Measurements from ENCODE around the gene KIF5A. TPM values are rescaled to one million over a fixed set of nuclear protein-coding genes. Genes with fewer than 3 reads are reported as not detected.
A peak's percentile ranks its signal among the peaks of the same experiment; 100 is the strongest.

Gene KIF5A
- total RNA-seq, 3 donors from 2014 or later (not counting 1 experiment from before 2014, with no cell fraction given), result 0.09 to 0.40 (median 0.16) TPM

DNA sequence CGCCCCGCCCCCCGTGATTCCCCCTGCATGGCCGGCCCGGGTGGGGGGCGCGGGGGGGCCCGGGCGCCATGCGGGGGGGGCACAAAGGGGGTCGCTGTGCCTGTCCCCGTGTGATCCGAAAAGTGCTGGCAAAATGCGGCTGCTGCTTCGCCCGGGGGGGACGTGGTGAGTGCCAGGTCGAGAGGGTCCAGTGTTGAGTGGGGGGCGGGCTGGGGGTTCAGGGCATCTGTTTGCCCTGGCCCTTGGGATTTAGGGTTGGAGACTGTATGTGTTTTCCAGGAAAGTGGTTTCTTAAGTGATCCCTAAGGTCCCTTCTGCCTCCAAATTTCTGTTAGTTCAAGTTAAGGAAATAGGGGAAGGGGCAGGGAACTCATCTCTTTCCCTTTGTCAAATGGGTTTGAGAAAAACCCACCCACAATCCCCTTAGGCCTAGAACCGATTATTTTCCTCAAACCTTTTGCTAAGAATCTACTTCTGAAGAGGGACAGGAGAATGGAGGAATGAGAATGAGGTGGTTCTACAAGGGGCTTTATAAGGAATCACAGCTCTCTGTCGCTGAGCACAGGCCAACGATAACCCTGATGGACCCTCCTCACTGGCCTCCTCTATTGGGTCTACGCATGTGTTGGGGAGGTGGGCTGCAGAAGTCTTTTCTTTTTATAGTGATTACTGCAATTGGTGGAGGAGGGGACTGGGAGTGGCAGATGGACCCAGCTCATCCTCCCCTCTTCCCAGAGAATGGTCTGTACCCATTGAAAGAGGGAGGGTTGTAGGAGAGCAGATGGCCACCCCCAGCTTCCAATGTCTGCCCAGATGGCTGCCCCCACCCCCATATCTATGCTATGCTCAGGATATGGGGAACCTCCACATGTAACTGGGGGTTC is 62.2 kb downstream of the KIF5A start:
- H3K9me3 Mint-ChIP-seq, result no peaks in the 10 kb centered on the region
- peak overlapping the region; percentile 67 for H3K4me3 Mint-ChIP-seq
- H3K36me3 Mint-ChIP-seq, result no peaks in the 10 kb centered on the region
- no peak for ATAC-seq
- no peak for DNase-seq
- H3K4me3 ChIP-seq (ENCODE audit: low read length), result no peak overlapping the region
- peaks cover 6 to 17% of the 10 kb centered on the region in 2 donors for H3K4me1 Mint-ChIP-seq
- H3K27ac ChIP-seq (ENCODE audit: low read length), result no peak overlapping the region
- H3K27ac Mint-ChIP-seq, result no peak overlapping the region
- H3K4me1 ChIP-seq (ENCODE audit: control insufficient read depth, insufficient read depth, low read length), result peaks cover 34% of the 10 kb centered on the region
- H3K27me3 Mint-ChIP-seq (ENCODE audit: low read depth in 2 of 2), result peaks cover 0 to 3% of the 10 kb centered on the region in 2 donors
- 19% methylated on average over 21 of the region's 23 CpGs for WGBS (ENCODE audit: insufficient coverage)
- no peaks in the 10 kb centered on the region for H3K9me3 ChIP-seq (ENCODE audit: control insufficient read depth, insufficient read depth, low read length)
- peaks cover 5% of the 10 kb centered on the region for H3K27me3 ChIP-seq (ENCODE audit: control insufficient read depth, insufficient read depth, low read length)
- peaks cover 4% of the 10 kb centered on the region for H3K36me3 ChIP-seq (ENCODE audit: control insufficient read depth, insufficient read depth, low read length)
- intact Hi-C loops (cut with micrococcal nuclease), result no loop called here
- no peak for TF ChIP-seq CTCF (IDR thresholded peaks at IDR 0.05)

- H3K27ac Mint-ChIP-seq, result no peak overlapping the region
- ATAC-seq, result no peak
These were observed 63.0 kb downstream of the KIF5A start for GRCh38 chr12:57612711-57613426.

GRCh38 chr12:57613427-57614109 is 63.7 kb downstream of the KIF5A start:
- H3K9me3 Mint-ChIP-seq, result no peaks in the 10 kb centered on the region
- peaks cover under 1 to 10% of the 10 kb centered on the region in 2 donors for H3K27me3 Mint-ChIP-seq (ENCODE audit: low read depth in 2 of 2)
- H3K4me1 ChIP-seq (ENCODE audit: control insufficient read depth, insufficient read depth, low read length), result peaks cover 34% of the 10 kb centered on the region
- H3K36me3 ChIP-seq (ENCODE audit: control insufficient read depth, insufficient read depth, low read length), result peaks cover 4% of the 10 kb centered on the region
- no peak for TF ChIP-seq CTCF (IDR thresholded peaks at IDR 0.05)
- no peak for ATAC-seq
- H3K36me3 Mint-ChIP-seq, result no peaks in the 10 kb centered on the region
- no peak overlapping the region for H3K27ac Mint-ChIP-seq
- DNase-seq, result no peak
- intact Hi-C loops (cut with micrococcal nuclease), result no loop called here
- no peaks in the 10 kb centered on the region for H3K9me3 ChIP-seq (ENCODE audit: control insufficient read depth, insufficient read depth, low read length)
- no peak overlapping the region for H3K27ac ChIP-seq (ENCODE audit: low read length)
- no peak overlapping the region for H3K4me3 Mint-ChIP-seq
- 88% methylated on average over 8 of the region's 10 CpGs for WGBS (ENCODE audit: insufficient coverage)
- H3K4me3 ChIP-seq (ENCODE audit: low read length), result no peak overlapping the region
- peaks cover 6 to 12% of the 10 kb centered on the region in 2 donors for H3K4me1 Mint-ChIP-seq
- H3K27me3 ChIP-seq (ENCODE audit: control insufficient read depth, insufficient read depth, low read length), result peaks cover 5% of the 10 kb centered on the region

More at GRCh38 chr12:57612711-57613426, 63.0 kb downstream of the KIF5A start:
- H3K36me3 ChIP-seq (ENCODE audit: control insufficient read depth, insufficient read depth, low read length), result peaks cover 4% of the 10 kb centered on the region
- H3K4me1 ChIP-seq (ENCODE audit: control insufficient read depth, insufficient read depth, low read length), result peaks cover 34% of the 10 kb centered on the region
- no peaks in the 10 kb centered on the region for H3K9me3 ChIP-seq (ENCODE audit: control insufficient read depth, insufficient read depth, low read length)
- no peak overlapping the region for H3K27ac ChIP-seq (ENCODE audit: low read length)
- TF ChIP-seq CTCF (IDR thresholded peaks at IDR 0.05), result no peak
- DNase-seq, result no peak
- intact Hi-C loops (cut with micrococcal nuclease), result no loop called here
- H3K4me1 Mint-ChIP-seq, result peaks cover 6 to 12% of the 10 kb centered on the region in 2 donors
- no peak overlapping the region for H3K4me3 ChIP-seq (ENCODE audit: low read length)
- H3K27me3 ChIP-seq (ENCODE audit: control insufficient read depth, insufficient read depth, low read length), result peaks cover 5% of the 10 kb centered on the region
- WGBS (ENCODE audit: insufficient coverage), result 93% methylated on average over 10 of the region's 10 CpGs
- no peaks in the 10 kb centered on the region for H3K9me3 Mint-ChIP-seq
- no peaks in the 10 kb centered on the region for H3K36me3 Mint-ChIP-seq
- peaks cover 0 to 5% of the 10 kb centered on the region in 2 donors for H3K27me3 Mint-ChIP-seq (ENCODE audit: low read depth in 2 of 2)
- H3K4me3 Mint-ChIP-seq, result peak overlapping the region; percentile 67
